ENCODE data around the gene SFMBT2. TPM values are rescaled to one million over a fixed set of nuclear protein-coding genes. Genes with fewer than 3 reads are reported as not detected.

The SFMBT2 gene
- total RNA-seq, 1 experiment from 2014 or later: 0.02 TPM

DNA sequence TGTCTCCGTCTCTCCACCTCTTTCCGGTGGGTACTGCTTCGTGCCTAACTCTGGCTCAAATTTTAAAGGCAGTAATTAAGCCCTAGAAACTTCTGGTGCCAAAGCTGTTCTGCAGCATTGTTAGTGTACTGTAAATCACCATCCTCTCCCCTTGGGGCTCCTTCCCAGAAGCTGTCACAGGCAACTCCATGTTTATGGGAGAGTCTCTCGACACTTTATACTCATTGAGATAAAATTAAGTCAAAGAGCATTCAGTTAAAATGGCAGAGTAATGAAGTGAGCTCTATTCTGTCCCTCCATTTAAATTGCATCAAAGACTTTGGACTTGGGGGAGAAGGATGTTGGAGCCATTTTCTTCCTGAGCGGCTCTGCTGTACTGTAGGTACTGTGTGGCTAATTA, 274.8 kb downstream of the SFMBT2 start:
- no peak for TF ChIP-seq SP1 (IDR thresholded peaks at IDR 0.05; ENCODE audit: low read depth)
- TF ChIP-seq SRF (IDR thresholded peaks at IDR 0.05; ENCODE audit: low read depth): no peak
- TF ChIP-seq POLR2A (IDR thresholded peaks at IDR 0.05; ENCODE audit: borderline replicate concordance, extremely low read depth, insufficient read depth, insufficient read length): no peak
- intact Hi-C loops (cut with micrococcal nuclease): no loop called here
- H3K27ac ChIP-seq (ENCODE audit: low read depth, low read length): no peak overlapping the region

GRCh38 chr10:7135188-7135587, 275.6 kb downstream of the SFMBT2 start:
- Histone ChIP-seq H3K79me2 (ENCODE audit: insufficient read depth, low read length) (no peaks in the 10 kb centered on the region), H3K4me1 (ENCODE audit: control insufficient read depth in 1 of 2, insufficient read depth in 2 of 2, low read length in 2 of 2) (no peaks in the 10 kb centered on the region), H3K4me3 (replicated peaks in 1 of 2; ENCODE audit: low read depth in 1 of 2, low read length in 2 of 2) (no peak overlapping the region), H3K9ac (ENCODE audit: low read length) (no peak overlapping the region), H2AFZ (ENCODE audit: low read depth, low read length, poor library complexity, severe bottlenecking) (no peak overlapping the region), H3K27ac (ENCODE audit: low read depth, low read length) (no peak overlapping the region), H3K36me3 (ENCODE audit: control insufficient read depth in 1 of 2, insufficient read depth in 2 of 2, low read length in 2 of 2) (no peaks in the 10 kb centered on the region), H4K20me1 (ENCODE audit: insufficient read depth) (no peaks in the 10 kb centered on the region), H3K4me2 (ENCODE audit: low read length) (no peak overlapping the region), H3K27me3 (ENCODE audit: insufficient read depth, low read length) (no peaks in the 10 kb centered on the region), H3K9me2 (ENCODE audit: insufficient read depth) (no peaks in the 10 kb centered on the region), H3K9me3 (ENCODE audit: control insufficient read depth in 1 of 2, insufficient read depth in 1 of 2, low read depth in 1 of 2, low read length in 2 of 2) (no peaks in the 10 kb centered on the region)
- DNase-seq (ENCODE audit: low read depth, low spot score) (no peak), ATAC-seq (no peak)
- intact Hi-C loops (cut with micrococcal nuclease): no loop called here
- BruUV-seq (replicated peaks): no TSS peak
- RAD21 ChIA-PET (ENCODE audit: low non-redundant PET in 1 of 2, low total read pairs in 2 of 2, uncharacterized antibody in 2 of 2, unreplicated experiment in 2 of 2): no interaction called here
- POLR2A ChIA-PET: no interaction called here
- CTCF ChIA-PET: no interaction called here
- TF ChIP-seq SRF (IDR thresholded peaks at IDR 0.05; ENCODE audit: low read depth): no peak
- TF ChIP-seq POLR2AphosphoS5 (IDR thresholded peaks at IDR 0.05; ENCODE audit: low read depth, low read length): no peak

More for the DNA sequence above, 274.8 kb downstream of the SFMBT2 start:
- Histone ChIP-seq H3K36me3 (ENCODE audit: control insufficient read depth in 1 of 2, insufficient read depth in 2 of 2, low read length in 2 of 2) (no peaks in the 10 kb centered on the region), H3K9me2 (ENCODE audit: insufficient read depth) (no peaks in the 10 kb centered on the region), H3K4me2 (ENCODE audit: low read length) (no peak overlapping the region), H3K4me3 (replicated peaks in 1 of 2; ENCODE audit: low read depth in 1 of 2, low read length in 2 of 2) (no peak overlapping the region), H3K9ac (ENCODE audit: low read length) (no peak overlapping the region), H4K20me1 (ENCODE audit: insufficient read depth) (no peaks in the 10 kb centered on the region), H3K9me3 (ENCODE audit: control insufficient read depth in 1 of 2, insufficient read depth in 1 of 2, low read depth in 1 of 2, low read length in 2 of 2) (no peaks in the 10 kb centered on the region), H3K4me1 (ENCODE audit: control insufficient read depth in 1 of 2, insufficient read depth in 2 of 2, low read length in 2 of 2) (no peaks in the 10 kb centered on the region), H3K27me3 (ENCODE audit: insufficient read depth, low read length) (no peaks in the 10 kb centered on the region), H2AFZ (ENCODE audit: low read depth, low read length, poor library complexity, severe bottlenecking) (no peak overlapping the region), H3K79me2 (ENCODE audit: insufficient read depth, low read length) (no peaks in the 10 kb centered on the region)
- ATAC-seq (no peak), DNase-seq (ENCODE audit: low read depth, low spot score) (no peak)
- ChIA-PET RAD21 (ENCODE audit: low non-redundant PET in 1 of 2, low total read pairs in 2 of 2, uncharacterized antibody in 2 of 2, unreplicated experiment in 2 of 2) (no interaction called here), CTCF (no interaction called here), POLR2A (no interaction called here)
- no TSS peak for BruUV-seq (replicated peaks)

DNA sequence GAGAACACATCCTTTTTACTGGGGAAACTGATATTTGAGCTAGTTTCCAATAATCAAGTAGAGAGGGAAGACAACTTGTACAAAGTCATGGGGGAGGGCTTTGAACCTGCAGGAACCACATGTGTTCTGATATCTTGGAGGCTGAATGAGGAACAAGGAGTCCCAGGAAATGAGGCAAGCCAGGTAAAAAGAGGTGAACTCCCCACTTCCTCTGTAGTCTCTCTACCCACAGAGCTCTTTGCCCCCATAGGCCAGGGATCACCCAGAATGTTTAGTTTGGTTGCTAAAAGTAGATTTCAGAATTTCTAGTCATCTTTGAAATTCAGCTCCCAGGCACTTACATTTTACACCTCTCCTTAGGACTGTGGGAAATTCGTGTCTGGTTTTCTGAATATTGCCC, 276.4 kb downstream of the SFMBT2 start:
- BruUV-seq (replicated peaks): no TSS peak
- H3K27me3 ChIP-seq (ENCODE audit: insufficient read depth, low read length): no peaks in the 10 kb centered on the region
- no peaks in the 10 kb centered on the region for H3K79me2 ChIP-seq (ENCODE audit: insufficient read depth, low read length)
- no peaks in the 10 kb centered on the region for H3K9me2 ChIP-seq (ENCODE audit: insufficient read depth)
- H3K36me3 ChIP-seq (ENCODE audit: control insufficient read depth in 1 of 2, insufficient read depth in 2 of 2, low read length in 2 of 2): no peaks in the 10 kb centered on the region
- ChIA-PET POLR2A (no interaction called here), CTCF (no interaction called here), RAD21 (ENCODE audit: low non-redundant PET in 1 of 2, low total read pairs in 2 of 2, uncharacterized antibody in 2 of 2, unreplicated experiment in 2 of 2) (no interaction called here)
- H3K4me3 ChIP-seq (replicated peaks in 1 of 2; ENCODE audit: low read depth in 1 of 2, low read length in 2 of 2): no peak overlapping the region
- no peak for DNase-seq (ENCODE audit: low read depth, low spot score)
- TF ChIP-seq EGR1 (IDR thresholded peaks at IDR 0.05; ENCODE audit: low read depth): no peak
- TF ChIP-seq SIN3A (IDR thresholded peaks at IDR 0.05; ENCODE audit: low read depth): no peak
- no peak for TF ChIP-seq CEBPB (IDR thresholded peaks at IDR 0.05; ENCODE audit: low read depth)
- H3K27ac ChIP-seq (ENCODE audit: low read depth, low read length): no peak overlapping the region
- no peak overlapping the region for H2AFZ ChIP-seq (ENCODE audit: low read depth, low read length, poor library complexity, severe bottlenecking)
- H3K4me1 ChIP-seq (ENCODE audit: control insufficient read depth in 1 of 2, insufficient read depth in 2 of 2, low read length in 2 of 2): no peaks in the 10 kb centered on the region
- no peaks in the 10 kb centered on the region for H3K9me3 ChIP-seq (ENCODE audit: control insufficient read depth in 1 of 2, insufficient read depth in 1 of 2, low read depth in 1 of 2, low read length in 2 of 2)
- no peaks in the 10 kb centered on the region for H4K20me1 ChIP-seq (ENCODE audit: insufficient read depth)
- intact Hi-C loops (cut with micrococcal nuclease): no loop called here
- no peak for ATAC-seq
- H3K9ac ChIP-seq (ENCODE audit: low read length): no peak overlapping the region
- H3K4me2 ChIP-seq (ENCODE audit: low read length): no peak overlapping the region

Data from HCT116 (cell line).